Measurements from ENCODE around the gene KIAA1755.

KIAA1755 gene

GRCh38 chr20:38179846-38180245, 80.7 kb downstream of the KIAA1755 start:
- DNase-seq, result no peak

GRCh38 chr20:38178581-38178980, 82.0 kb downstream of the KIAA1755 start:
- no peak for DNase-seq

GRCh38 chr20:38178065-38178491, 82.5 kb downstream of the KIAA1755 start:
- no peak for DNase-seq

GRCh38 chr20:38177201-38177600, 83.3 kb downstream of the KIAA1755 start:
- no peak for DNase-seq

GRCh38 chr20:38175304-38176180, 85.0 kb downstream of the KIAA1755 start:
- no peak for DNase-seq

GRCh38 chr20:38173237-38174156, 87.0 kb downstream of the KIAA1755 start:
- no peak for DNase-seq

- no peak for DNase-seq
Measured at GRCh38 chr20:38172408-38172807, 88.1 kb downstream of the KIAA1755 start.

- DNase-seq, result no peak
Measured at GRCh38 chr20:38171675-38172043, 88.9 kb downstream of the KIAA1755 start.

GRCh38 chr20:38170826-38171674, 89.5 kb downstream of the KIAA1755 start:
- DNase-seq, result no peak

- DNase-seq, result no peak
Measured at GRCh38 chr20:38170219-38170825, 90.2 kb downstream of the KIAA1755 start.

GRCh38 chr20:38169636-38170193, 90.8 kb downstream of the KIAA1755 start:
- no peak for DNase-seq

GRCh38 chr20:38168791-38169589, 91.5 kb downstream of the KIAA1755 start:
- no peak for DNase-seq

- DNase-seq, result no peak
Measured at GRCh38 chr20:38167851-38168760, 92.4 kb downstream of the KIAA1755 start.

- DNase-seq, result no peak
Measured at GRCh38 chr20:38167328-38167850, 93.1 kb downstream of the KIAA1755 start.

GRCh38 chr20:38166703-38167233, 93.8 kb downstream of the KIAA1755 start:
- DNase-seq, result no peak

GRCh38 chr20:38165966-38166702, 94.4 kb downstream of the KIAA1755 start:
- no peak for DNase-seq

GRCh38 chr20:38165089-38165965, 95.2 kb downstream of the KIAA1755 start, which contains the start of gene TGM2:
TSS of gene TGM2 (minus strand) at chr20:38165270. CDS start at chr20:38165198, 72 bp downstream.
- DNase-seq, result peak; percentile 62

All from stimulated activated CD4-positive, alpha-beta T cell treated with anti-CD3 and anti-CD28 coated beads, Interleukin-15, amount 100 ng/mL, for 24 hours (primary cell).